HepG2 (cell line): Measurements from ENCODE around the gene MILR1. TPM values are rescaled to one million over a fixed set of nuclear protein-coding genes. Genes with fewer than 3 reads are reported as not detected.
A peak's percentile ranks its signal among the peaks of the same experiment; 100 is the strongest.

Experiments
- ATAC-seq: fragments of 200-7000 bp; cut with Tn5 transposase; 3 replicates; pipeline ENCODE4 v1.9.1; 2020; ENCODE audit warnings: mild to moderate bottlenecking, moderate library complexity
- BruUV-seq: library from RNA; stranded (reverse); fragments of 400-500 nt; replicated peaks from 2 replicates; lab custom pipeline; 2021; lab: Mats Ljungman, UMichigan
- CTCF ChIA-PET: fragments of 300-600 bp; formaldehyde crosslinking; extraction: SDS; loops from one replicate; lab custom pipeline; 2021; ENCODE audit warnings: low total read pairs, inconsistent platforms, low intra/inter-chr PET ratio; lab: Yijun Ruan, JAX
- POLR2A ChIA-PET: fragments of 350-600 bp; sonication (Branson Sonifier 250); formaldehyde crosslinking; loops from one replicate; lab custom pipeline; 2020; ENCODE audit warnings: antibody characterized with exemption, inconsistent platforms; lab: Yijun Ruan, JAX
- DNase-seq: peaks from one replicate; pipeline ENCODE4 v3.0.0-alpha.2; 2015; ENCODE audit warnings: low spot score
- FAIRE-seq: peaks from 3 replicates; lab custom pipeline; 2011; peaks lifted over from hg19 to GRCh38; lab: Jason Lieb, UNC
- H2AFZ ChIP-seq: one replicate; pipeline ENCODE4 v1.6.1; 2011; ENCODE audit warnings: low read length, inconsistent platforms
- H3K27ac ChIP-seq: fragments of 300-600 bp; 3 replicates; pipeline ENCODE4 v1.8.0; 2011; ENCODE audit warnings: mixed run types, mild to moderate bottlenecking, mixed read lengths, low read length, inconsistent platforms; ENCODE audit not compliant: insufficient read depth; ENCODE audit errors: extremely low read length
- H3K27me3 ChIP-seq, 2 experiments: fragments of 200-600 bp in 1 of 2; 2 replicates in 1 of 2; 3 replicates in 1 of 2; pipeline versions ENCODE4 v1.6.0 to v1.8.0; 2011; ENCODE audit warnings: low read length in 2 of 2, mild to moderate bottlenecking in 2 of 2, moderate library complexity in 2 of 2, inconsistent platforms in 1 of 2; ENCODE audit not compliant: insufficient read depth in 2 of 2, control insufficient read depth in 1 of 2
- H3K36me3 ChIP-seq, 2 experiments: fragments of 200-600 bp in 1 of 2; replicated peaks in 1 of 2; 2 replicates in 1 of 2; 3 replicates in 1 of 2; pipeline versions ENCODE4 v1.5.1 to v1.8.0; 2011; ENCODE audit warnings: low read length in 2 of 2, inconsistent platforms in 1 of 2; ENCODE audit not compliant: insufficient read depth in 2 of 2, control insufficient read depth in 1 of 2
- H3K4me1 ChIP-seq: 2 replicates; pipeline ENCODE4 v1.5.1; 2012; ENCODE audit warnings: low read length, inconsistent platforms; ENCODE audit not compliant: insufficient read depth
- H3K4me2 ChIP-seq: 2 replicates; pipeline ENCODE4 v1.6.0; 2011; ENCODE audit warnings: low read depth, low read length, inconsistent platforms
- H3K4me3 ChIP-seq, 3 experiments: fragments of 200-600 bp in 1 of 3; sonication (generic), shearing (Covaris generic) in 1 of 3; replicated peaks in 1 of 3; 2 replicates each; pipeline ENCODE4 v1.5.1; 2011 to 2016; ENCODE audit warnings: low read length in 3 of 3, inconsistent platforms in 2 of 3, low read depth in 2 of 3, mild to moderate bottlenecking in 2 of 3, control low read depth in 1 of 3, mixed read lengths in 1 of 3; ENCODE audit not compliant: insufficient read depth in 1 of 3
- H3K79me2 ChIP-seq: one replicate; pipeline ENCODE4 v1.6.1; 2011; ENCODE audit warnings: low read length, inconsistent platforms; ENCODE audit not compliant: insufficient read depth
- H3K9ac ChIP-seq: 2 replicates; pipeline ENCODE4 v1.6.0; 2011; ENCODE audit warnings: mild to moderate bottlenecking, low read depth, low read length, inconsistent platforms; ENCODE audit not compliant: insufficient read depth
- H3K9me3 ChIP-seq: 2 replicates; pipeline ENCODE4 v1.5.1; 2012; ENCODE audit warnings: mild to moderate bottlenecking, low read length
- H4K20me1 ChIP-seq: 2 replicates; pipeline ENCODE4 v1.6.0; 2011; ENCODE audit warnings: inconsistent platforms, mild to moderate bottlenecking, low read length, moderate library complexity; ENCODE audit not compliant: insufficient read depth
- ARNTL ChIP-seq: sonication (generic); formaldehyde crosslinking; IDR thresholded peaks from 2 replicates; pipeline ENCODE4 v1.4.0; 2020; ENCODE audit warnings: mild to moderate bottlenecking, missing genetic modification reagents
- CENPT ChIP-seq: sonication (generic); formaldehyde crosslinking; IDR thresholded peaks from 2 replicates; pipeline ENCODE4 v1.8.0; 2022; ENCODE audit warnings: low read depth, mild to moderate bottlenecking, moderate library complexity, missing genetic modification reagents
- DMAP1 ChIP-seq: IDR thresholded peaks from 2 replicates; pipeline ENCODE4 v1.6.1; 2016
- HOMEZ ChIP-seq: IDR thresholded peaks from 2 replicates; pipeline ENCODE4 v1.6.1; 2016; ENCODE audit warnings: low read depth
- JUND ChIP-seq: sonication (generic); formaldehyde crosslinking; IDR thresholded peaks from 2 replicates; pipeline ENCODE4 v1.8.0; 2022; ENCODE audit warnings: mild to moderate bottlenecking, missing genetic modification reagents
- PCBP2 ChIP-seq: fragments of 200-400 bp; formaldehyde crosslinking; optimal IDR thresholded peaks from 2 replicates; pipeline ENCODE3; 2018; ENCODE audit warnings: low read length, low read depth; ENCODE audit not compliant: poor library complexity, severe bottlenecking
- TAF15 ChIP-seq: fragments of 200-400 bp; formaldehyde crosslinking; IDR thresholded peaks from one replicate; pipeline ENCODE4 v1.6.1; 2018; ENCODE audit warnings: mild to moderate bottlenecking, low read depth, low read length; ENCODE audit not compliant: poor library complexity, severe bottlenecking
- ZMYM3 ChIP-seq: sonication (generic); formaldehyde crosslinking; IDR thresholded peaks from 2 replicates; pipeline ENCODE4 v1.5.1; 2020; ENCODE audit warnings: mild to moderate bottlenecking, missing genetic modification reagents
- ZNF570 ChIP-seq: sonication (generic); formaldehyde crosslinking; IDR thresholded peaks from 2 replicates; pipeline ENCODE4 v1.4.0; 2020; ENCODE audit warnings: mild to moderate bottlenecking, missing genetic modification reagents, borderline replicate concordance
- ZNF710 ChIP-seq: sonication (generic); formaldehyde crosslinking; IDR thresholded peaks from 2 replicates; pipeline ENCODE4 v1.5.0; 2020; ENCODE audit warnings: mild to moderate bottlenecking, missing genetic modification reagents, borderline replicate concordance
- ZNF770 ChIP-seq: sonication (generic); formaldehyde crosslinking; IDR thresholded peaks from 2 replicates; pipeline ENCODE4 v1.5.0; 2020; ENCODE audit warnings: mild to moderate bottlenecking, missing genetic modification reagents
- ZSCAN31 ChIP-seq: sonication (generic); formaldehyde crosslinking; IDR thresholded peaks from 2 replicates; pipeline ENCODE4 v1.5.0; 2020; ENCODE audit warnings: low read depth, mild to moderate bottlenecking, missing genetic modification reagents
- WGBS: methylation state at CpG from one replicate; pipeline ENCODE4 v1.1.6; 2017; ENCODE audit warnings: low lambda C conversion rate; 5-methylcytosine and 5-hydroxymethylcytosine counted together
- in situ Hi-C: cut with HindIII; loops from 2 replicates; pipeline ENCODE4 v1.10.0; 2017; ENCODE audit warnings: low pct_unique_long_range_greater_than_20kb; ENCODE audit not compliant: extremely low pct_ligation_motif_present
- intact Hi-C: fragments of 100-400 bp; cut with micrococcal nuclease; formaldehyde crosslinking; loops from one replicate; pipeline ENCODE4 v1.10.0; 2022; ENCODE audit not compliant: unreplicated experiment
- polyA plus RNA-seq, 8 experiments: library from polyadenylated mRNA; depleted of rRNA in 3 of 8; stranded (reverse) in 7 of 8; unstranded in 1 of 8; fragments of >200 nt; fragmentation: Illumina TruSeq in 4 of 8; extraction: Trizol in 4 of 8; gene quantifications; 2 replicates each; pipeline versions ENCODE4 v1.2.1 to v1.2.3, GENCODE V29; 2011 to 2016; ENCODE audit warnings: low read depth in 4 of 8, missing spikeins in 1 of 8, mixed read lengths in 1 of 8; ENCODE audit not compliant: insufficient read depth in 1 of 8
- total RNA-seq, 5 experiments: library from RNA; depleted of rRNA; stranded (reverse); fragments of >200 nt; fragmentation: Illumina TruSeq; extraction: Trizol; gene quantifications; 2 replicates each; pipeline ENCODE4 v1.2.3, GENCODE V29; 2016; ENCODE audit warnings: low read depth in 1 of 5

Gene MILR1
- total and polyA plus RNA-seq, 2 of the 13 experiments (the other 11 are each of a cell fraction or from before 2014, with no cell fraction given), result 0.27 to 1.7 TPM

- no peak for TF ChIP-seq ZNF770 (CRISPR knock-in tag)
- TF ChIP-seq ZNF570 (CRISPR knock-in tag), result no peak
- no peak for TF ChIP-seq PCBP2
- no peak for TF ChIP-seq ARNTL (CRISPR knock-in tag)
- no peak for TF ChIP-seq TAF15
- Histone ChIP-seq H3K4me1 (peaks cover 19% of the 10 kb centered on the region), H3K27me3 (peaks cover 0 to 3% of the 10 kb centered on the region in 2 experiments; a peak in 1 of 5 replicates), H3K9ac (no peak overlapping the region), H3K27ac (no peak overlapping the region), H3K9me3 (no peaks in the 10 kb centered on the region), H3K36me3 (peaks cover 2 to 52% of the 10 kb centered on the region in 2 experiments), H3K4me2 (peak overlapping the region; percentile 49), H2AFZ (no peak overlapping the region), H3K4me3 (peak overlapping the region in 2 of 3 experiments; percentile 4; a peak in 1 of 6 replicates), H4K20me1 (peaks cover 30% of the 10 kb centered on the region), H3K79me2 (peaks cover 60% of the 10 kb centered on the region)
- 97% methylated on average over 6 of the region's 6 CpGs for WGBS
- intact Hi-C loops (loop anchor here (2.0 to 5.0 kb wide), 2 partner anchors 140 to 153 kb away; partner anchors contain the start of gene SMURF2), in situ Hi-C loops (loop anchor here (10.0 kb wide), 1 partner anchor 664 kb away; the partner anchor contains the start of gene SMARCD2)
- BruUV-seq, result no TSS peak
- DNase-seq (no peak), FAIRE-seq (no peak), ATAC-seq (no peak)
- ChIA-PET POLR2A (no interaction called here), CTCF (no interaction called here)
These were observed 60.3 kb downstream of the MILR1 start for GRCh38 chr17:64509179-64509578.

- no peaks in the 10 kb centered on the region for H3K27me3 ChIP-seq
- in situ Hi-C loops, result no loop called here
- no peaks in the 10 kb centered on the region for H3K9me3 ChIP-seq
- H3K4me3 ChIP-seq, result no peak overlapping the region
- no peak overlapping the region for H3K27ac ChIP-seq
- no peak for ATAC-seq
- no peak for DNase-seq
- 96% methylated on average over 2 of the region's 2 CpGs for WGBS
- POLR2A ChIA-PET, result interaction anchor here (2.2 kb wide), 1 partner anchor 9 kb away, joined by 15 read pairs; the partner anchor contains the start of genes CEP95 and DDX5
- peaks cover 8% of the 10 kb centered on the region for H3K79me2 ChIP-seq
- peaks cover 23 to 88% of the 10 kb centered on the region in 2 experiments for H3K36me3 ChIP-seq
- H3K4me1 ChIP-seq, result no peaks in the 10 kb centered on the region
- H3K9ac ChIP-seq, result no peak overlapping the region
- FAIRE-seq, result no peak
- no TSS peak for BruUV-seq
- CTCF ChIA-PET, result no interaction called here
- no peaks in the 10 kb centered on the region for H4K20me1 ChIP-seq
- H3K4me2 ChIP-seq, result no peak overlapping the region
- intact Hi-C loops, result no loop called here
- no peak overlapping the region for H2AFZ ChIP-seq
- TF ChIP-seq HOMEZ (CRISPR knock-in tag) (no peak), JUND (CRISPR knock-in tag) (no peak), ZMYM3 (CRISPR knock-in tag) (no peak), ZNF710 (CRISPR knock-in tag) (no peak), DMAP1 (CRISPR knock-in tag) (no peak), CENPT (no peak), ZSCAN31 (CRISPR knock-in tag) (no peak)
These were observed 66.5 kb downstream of the MILR1 start for GRCh38 chr17:64515419-64515818.
